Activated CD4-positive, alpha-beta memory T cell treated with anti-CD3 and anti-CD28 coated beads for 36 hours (primary cell): ENCODE measurements around the gene LEKR1. TPM values are rescaled to one million over a fixed set of nuclear protein-coding genes. Genes with fewer than 3 reads are reported as not detected.
"Not testable (repeated sequence)": the region's sequence is repeated elsewhere in the genome, so short reads cannot be mapped to it uniquely, and the experiment has no call there.

Experiments
- CTCF ChIA-PET: fragments of 350-600 bp; sonication (Branson Sonifier 250); formaldehyde crosslinking; loops from one replicate; lab custom pipeline; 2021; ENCODE audit warnings: antibody characterized with exemption, inconsistent platforms; lab: Charles Lee
- POLR2A ChIA-PET: fragments of 350-600 bp; sonication (Branson Sonifier 250); formaldehyde crosslinking; loops from one replicate; lab custom pipeline; 2021; ENCODE audit warnings: antibody characterized with exemption; lab: Charles Lee
- DNase-seq: peaks from one replicate; pipeline ENCODE4 v3.0.0-alpha.2; 2020
- H3K27ac Mint-ChIP-seq: one replicate; pipeline ENCODE4 v1.8.0; 2021; ENCODE audit warnings: mixed read lengths
- H3K27me3 Mint-ChIP-seq: one replicate; pipeline ENCODE4 v1.8.0; 2021; ENCODE audit warnings: mixed read lengths
- H3K36me3 Mint-ChIP-seq: one replicate; pipeline ENCODE4 v1.8.0; 2021; ENCODE audit warnings: mixed read lengths
- H3K4me1 Mint-ChIP-seq: one replicate; pipeline ENCODE4 v1.8.0; 2021; ENCODE audit warnings: low read depth, mixed read lengths
- H3K4me3 Mint-ChIP-seq: one replicate; pipeline ENCODE4 v1.8.0; 2021; ENCODE audit warnings: mild to moderate bottlenecking, mixed read lengths
- H3K9me3 Mint-ChIP-seq: one replicate; pipeline ENCODE4 v1.8.0; 2021; ENCODE audit warnings: mixed read lengths
- intact Hi-C: fragments of 100-400 bp; cut with micrococcal nuclease; formaldehyde crosslinking; loops from one replicate; pipeline ENCODE4 v1.15.1; 2023
- total RNA-seq, 2 experiments: library from RNA; stranded (reverse); gene quantifications; one replicate each; pipeline ENCODE4 v1.2.3, GENCODE V29; 2021

LEKR1 gene
- total RNA-seq, 2 experiments from 2014 or later, result 0.56 to 0.59 TPM

GRCh38 chr3:156843071-156843808 lies 17.1 kb downstream of the LEKR1 start:
- Mint-ChIP-seq H3K27me3 (peaks cover 2% of the 10 kb centered on the region), H3K9me3 (no peaks in the 10 kb centered on the region), H3K27ac (no peak overlapping the region), H3K36me3 (no peaks in the 10 kb centered on the region), H3K4me3 (no peak overlapping the region), H3K4me1 (no peaks in the 10 kb centered on the region)
- ChIA-PET CTCF (no interaction called here), POLR2A (no interaction called here)
- intact Hi-C loops, result no loop called here
- no peak for DNase-seq

GRCh38 chr3:156847752-156848448 lies 21.7 kb downstream of the LEKR1 start:
- Mint-ChIP-seq H3K9me3 (no peaks in the 10 kb centered on the region), H3K27ac (no peak overlapping the region), H3K36me3 (no peaks in the 10 kb centered on the region), H3K27me3 (peaks cover 2% of the 10 kb centered on the region), H3K4me3 (no peak overlapping the region), H3K4me1 (no peaks in the 10 kb centered on the region)
- POLR2A ChIA-PET, result no interaction called here
- no peak for DNase-seq
- CTCF ChIA-PET, result no interaction called here
- intact Hi-C loops, result no loop called here

- Mint-ChIP-seq H3K9me3 (no peaks in the 10 kb centered on the region), H3K27ac (no peak overlapping the region), H3K36me3 (no peaks in the 10 kb centered on the region), H3K27me3 (no peaks in the 10 kb centered on the region), H3K4me3 (no peak overlapping the region), H3K4me1 (no peaks in the 10 kb centered on the region)
- ChIA-PET POLR2A (no interaction called here), CTCF (no interaction called here)
- no peak for DNase-seq
- intact Hi-C loops, result no loop called here
Observed at GRCh38 chr3:156859578-156859977, 33.4 kb downstream of the LEKR1 start.

GRCh38 chr3:156860873-156861272 lies 34.7 kb downstream of the LEKR1 start:
- H3K4me3 Mint-ChIP-seq, result no peak overlapping the region
- POLR2A ChIA-PET, result no interaction called here
- DNase-seq, result no peak
- no peaks in the 10 kb centered on the region for H3K36me3 Mint-ChIP-seq
- H3K4me1 Mint-ChIP-seq, result no peaks in the 10 kb centered on the region
- H3K27ac Mint-ChIP-seq, result no peak overlapping the region
- CTCF ChIA-PET, result no interaction called here
- H3K9me3 Mint-ChIP-seq, result no peaks in the 10 kb centered on the region
- intact Hi-C loops, result no loop called here
- no peaks in the 10 kb centered on the region for H3K27me3 Mint-ChIP-seq

GRCh38 chr3:156862338-156862737 lies 36.2 kb downstream of the LEKR1 start:
- CTCF ChIA-PET, result no interaction called here
- DNase-seq, result no peak

GRCh38 chr3:156865732-156866131 lies 39.6 kb downstream of the LEKR1 start:
- CTCF ChIA-PET, result interaction anchor here (0.6 kb wide), 1 partner anchor 311 kb away, joined by 3 read pairs; no protein-coding TSS in a partner anchor
- Mint-ChIP-seq H3K4me3 (no peak overlapping the region), H3K27me3 (peaks cover 1% of the 10 kb centered on the region), H3K9me3 (no peaks in the 10 kb centered on the region), H3K27ac (no peak overlapping the region), H3K36me3 (no peaks in the 10 kb centered on the region), H3K4me1 (no peaks in the 10 kb centered on the region)
- POLR2A ChIA-PET, result no interaction called here
- intact Hi-C loops, result no loop called here
- DNase-seq, result no peak

More at GRCh38 chr3:156862338-156862737, 36.2 kb downstream of the LEKR1 start:
- Mint-ChIP-seq H3K27ac (no peak overlapping the region), H3K4me3 (no peak overlapping the region), H3K4me1 (no peaks in the 10 kb centered on the region), H3K9me3 (no peaks in the 10 kb centered on the region), H3K36me3 (no peaks in the 10 kb centered on the region), H3K27me3 (no peaks in the 10 kb centered on the region)
- intact Hi-C loops, result no loop called here
- POLR2A ChIA-PET, result no interaction called here

- Mint-ChIP-seq H3K27ac (no peak overlapping the region), H3K9me3 (peaks cover 8% of the 10 kb centered on the region), H3K4me3 (no peak overlapping the region), H3K27me3 (peaks cover 1% of the 10 kb centered on the region), H3K36me3 (peaks cover 7% of the 10 kb centered on the region), H3K4me1 (no peaks in the 10 kb centered on the region)
- ChIA-PET CTCF (no interaction called here), POLR2A (no interaction called here)
- DNase-seq, result no peak
- intact Hi-C loops, result no loop called here
Observed at GRCh38 chr3:156867174-156867573, 41.0 kb downstream of the LEKR1 start.

- intact Hi-C loops, result no loop called here
- CTCF ChIA-PET, result no interaction called here
- Mint-ChIP-seq H3K4me1 (no peaks in the 10 kb centered on the region), H3K4me3 (no peak overlapping the region), H3K36me3 (peaks cover 9% of the 10 kb centered on the region), H3K27me3 (peaks cover 1% of the 10 kb centered on the region), H3K27ac (no peak overlapping the region), H3K9me3 (peaks cover 13% of the 10 kb centered on the region)
- no peak for DNase-seq
- POLR2A ChIA-PET, result no interaction called here
Observed at GRCh38 chr3:156867920-156868319, 41.8 kb downstream of the LEKR1 start.

- no peak overlapping the region for H3K4me3 Mint-ChIP-seq
- H3K4me1 Mint-ChIP-seq, result no peaks in the 10 kb centered on the region
- no peak overlapping the region for H3K27ac Mint-ChIP-seq
- H3K27me3 Mint-ChIP-seq, result peaks cover 1% of the 10 kb centered on the region
- peaks cover 50% of the 10 kb centered on the region for H3K9me3 Mint-ChIP-seq
- ChIA-PET POLR2A (no interaction called here), CTCF (no interaction called here)
- intact Hi-C loops, result no loop called here
- no peak for DNase-seq
- peaks cover 36% of the 10 kb centered on the region for H3K36me3 Mint-ChIP-seq
Observed at GRCh38 chr3:156873906-156874305, 47.8 kb downstream of the LEKR1 start.

GRCh38 chr3:156879491-156879890 lies 53.3 kb downstream of the LEKR1 start:
- intact Hi-C loops, H3K27me3 Mint-ChIP-seq, POLR2A ChIA-PET, H3K4me3 Mint-ChIP-seq, H3K27ac Mint-ChIP-seq, DNase-seq, H3K4me1 Mint-ChIP-seq, CTCF ChIA-PET: not testable (repeated sequence)
- Mint-ChIP-seq H3K36me3 (peaks cover 27% of the 10 kb centered on the region), H3K9me3 (peaks cover 52% of the 10 kb centered on the region)

GRCh38 chr3:156885761-156886160 lies 59.6 kb downstream of the LEKR1 start:
- Mint-ChIP-seq H3K27ac (no peak overlapping the region), H3K9me3 (peaks cover 17% of the 10 kb centered on the region), H3K4me1 (no peaks in the 10 kb centered on the region), H3K27me3 (no peaks in the 10 kb centered on the region), H3K4me3 (no peak overlapping the region), H3K36me3 (no peaks in the 10 kb centered on the region)
- DNase-seq, result no peak
- ChIA-PET POLR2A (no interaction called here), CTCF (no interaction called here)
- intact Hi-C loops, result no loop called here

GRCh38 chr3:156888176-156888575 lies 62.0 kb downstream of the LEKR1 start:
- DNase-seq, result no peak
- intact Hi-C loops, result no loop called here
- Mint-ChIP-seq H3K36me3 (no peaks in the 10 kb centered on the region), H3K27ac (no peak overlapping the region), H3K4me3 (no peak overlapping the region), H3K4me1 (no peaks in the 10 kb centered on the region), H3K27me3 (no peaks in the 10 kb centered on the region), H3K9me3 (peaks cover 13% of the 10 kb centered on the region)
- ChIA-PET CTCF (no interaction called here), POLR2A (no interaction called here)

- DNase-seq, result no peak
- H3K27me3 Mint-ChIP-seq, result no peaks in the 10 kb centered on the region
- no peaks in the 10 kb centered on the region for H3K4me1 Mint-ChIP-seq
- no peaks in the 10 kb centered on the region for H3K36me3 Mint-ChIP-seq
- no peak overlapping the region for H3K27ac Mint-ChIP-seq
- peaks cover 9% of the 10 kb centered on the region for H3K9me3 Mint-ChIP-seq
- ChIA-PET CTCF (no interaction called here), POLR2A (no interaction called here)
- intact Hi-C loops, result no loop called here
- no peak overlapping the region for H3K4me3 Mint-ChIP-seq
Observed at GRCh38 chr3:156888576-156888975, 62.4 kb downstream of the LEKR1 start.
